H1 (cell line): Measurements from ENCODE around the gene DTX2. TPM values are rescaled to one million over a fixed set of nuclear protein-coding genes. Genes with fewer than 3 reads are reported as not detected.
"Not testable (repeated sequence)": the region's sequence is repeated elsewhere in the genome, so short reads cannot be mapped to it uniquely, and the experiment has no call there.

Experiments
- CTCF ChIA-PET: fragments of 300-600 bp; sonication (Branson Sonifier 250); formaldehyde crosslinking; loops from one replicate; lab custom pipeline; 2021; ENCODE audit not compliant: partially characterized antibody; lab: Charles Lee
- POLR2A ChIA-PET: fragments of 300-600 bp; sonication (Branson Sonifier 250); formaldehyde crosslinking; loops from one replicate; lab custom pipeline; 2021; ENCODE audit warnings: inconsistent platforms; ENCODE audit not compliant: partially characterized antibody; lab: Charles Lee
- DNase-seq, 2 experiments: peaks; one replicate each; pipeline versions ENCODE4 v3.0.0 to v3.0.0-alpha.2; 2010 to 2022; ENCODE audit warnings: low spot score in 2 of 2, low read depth in 1 of 2, mixed read lengths in 1 of 2
- FAIRE-seq: peaks from 2 replicates; lab custom pipeline; 2011; peaks lifted over from hg19 to GRCh38; lab: Jason Lieb, UNC
- H2AFZ ChIP-seq: 2 replicates; pipeline ENCODE4 v1.8.1; 2012; ENCODE audit warnings: low read length, inconsistent platforms
- H2AK5ac ChIP-seq: 2 replicates; pipeline ENCODE4 v1.6.1; 2013; ENCODE audit warnings: low read depth, low read length
- H2BK120ac ChIP-seq: replicated peaks from 2 replicates; pipeline ENCODE3; 2013; ENCODE audit warnings: low read depth, low read length, inconsistent platforms
- H2BK12ac ChIP-seq: 2 replicates; pipeline ENCODE4 v1.6.1; 2013; ENCODE audit warnings: low read depth, low read length
- H2BK15ac ChIP-seq: 2 replicates; pipeline ENCODE4 v1.6.1; 2013; ENCODE audit warnings: low read length
- H2BK20ac ChIP-seq: 2 replicates; pipeline ENCODE4 v1.6.1; 2013; ENCODE audit warnings: low read length
- H2BK5ac ChIP-seq: 2 replicates; pipeline ENCODE4 v1.6.1; 2013; ENCODE audit warnings: low read depth, low read length
- H3K14ac ChIP-seq: 2 replicates; pipeline ENCODE4 v1.6.1; 2013; ENCODE audit warnings: inconsistent platforms; ENCODE audit not compliant: insufficient read length
- H3K18ac ChIP-seq: 2 replicates; pipeline ENCODE4 v1.6.1; 2013; ENCODE audit warnings: low read length; ENCODE audit errors: extremely low read depth
- H3K23ac ChIP-seq: 2 replicates; pipeline ENCODE4 v1.6.1; 2013; ENCODE audit warnings: inconsistent platforms; ENCODE audit not compliant: insufficient read length
- H3K23me2 ChIP-seq: 2 replicates; pipeline ENCODE4 v1.6.1; 2013; ENCODE audit warnings: low read depth, low read length
- H3K27ac ChIP-seq: 2 replicates; pipeline ENCODE4 v1.6.1; 2011; ENCODE audit warnings: low read depth, low read length, inconsistent platforms
- H3K27me3 ChIP-seq, 4 experiments: replicated peaks in 1 of 4; 1 replicate in 1 of 4; 2 replicates in 3 of 4; pipeline versions ENCODE4 v1.6.1 to v1.8.1; 2011 to 2013; ENCODE audit warnings: low read length in 3 of 4, mild to moderate bottlenecking in 3 of 4, inconsistent platforms in 2 of 4, mixed read lengths in 2 of 4, moderate library complexity in 1 of 4; ENCODE audit not compliant: control insufficient read depth in 3 of 4, insufficient read depth in 3 of 4; ENCODE audit errors: extremely low read depth in 1 of 4
- H3K36me3 ChIP-seq, 4 experiments: 2 replicates each; pipeline versions ENCODE4 v1.6.1 to v1.8.1; 2011 to 2013; ENCODE audit warnings: mild to moderate bottlenecking in 4 of 4, low read length in 3 of 4, moderate library complexity in 2 of 4, control low read depth in 1 of 4, inconsistent platforms in 1 of 4; ENCODE audit not compliant: insufficient read depth in 4 of 4, control insufficient read depth in 2 of 4
- H3K4ac ChIP-seq: replicated peaks from 2 replicates; pipeline ENCODE3; 2013; ENCODE audit warnings: low read length, low read depth, mixed read lengths, inconsistent platforms; ENCODE audit not compliant: insufficient read length
- H3K4me1 ChIP-seq, 4 experiments: replicated peaks in 1 of 4; 1 replicate in 1 of 4; 2 replicates in 3 of 4; pipeline versions ENCODE4 v1.6.1 to v1.8.1; 2011 to 2013; ENCODE audit warnings: low read length in 3 of 4, inconsistent platforms in 2 of 4, mixed read lengths in 1 of 4; ENCODE audit not compliant: insufficient read depth in 4 of 4, control insufficient read depth in 3 of 4
- H3K4me2 ChIP-seq, 2 experiments: 2 replicates each; pipeline versions ENCODE4 v1.6.1 to v1.8.1; 2011 to 2013; ENCODE audit warnings: low read depth in 2 of 2, low read length in 2 of 2, control low read depth in 1 of 2, inconsistent platforms in 1 of 2, mild to moderate bottlenecking in 1 of 2; ENCODE audit not compliant: insufficient read depth in 1 of 2
- H3K4me3 ChIP-seq, 4 experiments: fragments of 200-600, 300-600 bp in 1 of 4; sonication (generic), shearing (Covaris generic), sonication (Bioruptor Twin) in 1 of 4; 2 replicates each; pipeline versions ENCODE4 v1.5.1 to v1.8.1; 2011 to 2016; ENCODE audit warnings: low read length in 4 of 4, low read depth in 3 of 4, control low read depth in 2 of 4, inconsistent platforms in 2 of 4, mild to moderate bottlenecking in 2 of 4, mixed read lengths in 1 of 4, moderate library complexity in 1 of 4; ENCODE audit not compliant: insufficient read depth in 2 of 4; ENCODE audit errors: extremely low read depth in 1 of 4
- H3K56ac ChIP-seq: replicated peaks from 2 replicates; pipeline ENCODE3; 2013; ENCODE audit warnings: low read depth, mild to moderate bottlenecking, mixed read lengths, low read length, inconsistent platforms; ENCODE audit not compliant: insufficient read length
- H3K79me1 ChIP-seq: 2 replicates; pipeline ENCODE4 v1.6.1; 2013; ENCODE audit warnings: low read depth, low read length, control low read depth
- H3K79me2 ChIP-seq, 2 experiments: 2 replicates each; pipeline versions ENCODE4 v1.6.1 to v1.8.1; 2012 to 2013; ENCODE audit warnings: low read length in 2 of 2, mild to moderate bottlenecking in 2 of 2, inconsistent platforms in 1 of 2; ENCODE audit not compliant: insufficient read depth in 2 of 2, control insufficient read depth in 1 of 2
- H3K9ac ChIP-seq, 4 experiments: replicated peaks in 1 of 4; 1 replicate in 1 of 4; 2 replicates in 3 of 4; pipeline versions ENCODE4 v1.6.1 to v1.8.1; 2011 to 2013; ENCODE audit warnings: low read depth in 3 of 4, low read length in 3 of 4, control low read depth in 2 of 4, mild to moderate bottlenecking in 2 of 4, moderate library complexity in 2 of 4, inconsistent platforms in 1 of 4; ENCODE audit errors: extremely low read depth in 1 of 4
- H3K9me3 ChIP-seq, 2 experiments: 2 replicates each; pipeline versions ENCODE4 v1.6.1 to v1.8.1; 2012 to 2013; ENCODE audit warnings: mild to moderate bottlenecking in 2 of 2, moderate library complexity in 2 of 2, control low read depth in 1 of 2, inconsistent platforms in 1 of 2, low read depth in 1 of 2, low read length in 1 of 2, mixed read lengths in 1 of 2; ENCODE audit not compliant: insufficient read depth in 2 of 2
- H4K20me1 ChIP-seq, 2 experiments: replicated peaks in 1 of 2; 2 replicates each; pipeline versions ENCODE3 to v1.8.1; 2011 to 2013; ENCODE audit warnings: inconsistent platforms in 2 of 2, low read length in 2 of 2, mild to moderate bottlenecking in 1 of 2; ENCODE audit not compliant: insufficient read depth in 2 of 2, control insufficient read depth in 1 of 2
- H4K5ac ChIP-seq: 2 replicates; pipeline ENCODE4 v1.6.1; 2013; ENCODE audit warnings: low read length, low read depth, mixed read lengths, inconsistent platforms; ENCODE audit not compliant: insufficient read length
- H4K8ac ChIP-seq: 2 replicates; pipeline ENCODE4 v1.8.0; 2013; ENCODE audit warnings: mild to moderate bottlenecking, moderate library complexity, low read length, inconsistent platforms; ENCODE audit not compliant: insufficient read depth; ENCODE audit errors: extremely low read depth
- H4K91ac ChIP-seq: replicated peaks from 2 replicates; pipeline ENCODE3; 2013; ENCODE audit warnings: low read length, mixed read lengths, inconsistent platforms; ENCODE audit not compliant: insufficient read length
- WGBS, 2 experiments: shearing (Covaris generic) in 1 of 2; methylation state at CpG; one replicate each; pipeline versions ENCODE4 v1.1.6 to v1.1.7; 2013 to 2015; ENCODE audit warnings: low lambda C conversion rate in 2 of 2, mixed read lengths in 2 of 2, inconsistent platforms in 1 of 2, low coverage in 1 of 2, missing lambda C conversion rate in 1 of 2; ENCODE audit not compliant: insufficient replicate concordance in 2 of 2, insufficient coverage in 1 of 2, insufficient read length in 1 of 2; ENCODE audit errors: extremely low coverage in 1 of 2, missing lambda C conversion rate in 1 of 2; 5-methylcytosine and 5-hydroxymethylcytosine counted together
- polyA plus RNA-seq, 7 experiments: library from polyadenylated mRNA; depleted of rRNA in 3 of 7; stranded (reverse) in 5 of 7; unstranded in 2 of 7; fragments of >200 nt in 5 of 7; fragments of 200-250 nt in 2 of 7; gene quantifications; 1 replicate in 5 of 7; 2 replicates in 1 of 7; 4 replicates in 1 of 7; pipeline versions ENCODE4 v1.2.1 to v1.2.3, GENCODE V29; 2011 to 2013; ENCODE audit warnings: missing spikeins in 2 of 7, mixed read lengths in 2 of 7
- total RNA-seq: library from RNA; stranded (reverse); fragmentation: NEBNext Ultra II Directional; extraction: Animal tissue kit (Norgen Biotek cat#: 25700); gene quantifications from 2 replicates; pipeline ENCODE4 v1.2.1, GENCODE V29; 2021

The DTX2 gene
- total and polyA plus RNA-seq, 2 of the 8 experiments (the other 6 are each of a cell fraction or from before 2014, with no cell fraction given), result 37.4 to 59.1 TPM

GRCh38 chr7:76441792-76442191 is 19.7 kb upstream of the DTX2 start:
- not testable (repeated sequence) for H4K5ac ChIP-seq

More at GRCh38 chr7:76441792-76442191, 19.7 kb upstream of the DTX2 start:
- H3K4me1 ChIP-seq, H3K4me2 ChIP-seq, H2AFZ ChIP-seq, H3K23ac ChIP-seq, H4K8ac ChIP-seq, H2BK20ac ChIP-seq, H3K18ac ChIP-seq, CTCF ChIA-PET, H3K9me3 ChIP-seq, H3K4me3 ChIP-seq, H3K56ac ChIP-seq, H3K4ac ChIP-seq, H3K79me1 ChIP-seq, H3K27ac ChIP-seq, POLR2A ChIA-PET, H2BK5ac ChIP-seq, H2AK5ac ChIP-seq, H3K14ac ChIP-seq, H3K36me3 ChIP-seq, H3K9ac ChIP-seq, H2BK15ac ChIP-seq, H2BK120ac ChIP-seq, H2BK12ac ChIP-seq, H3K23me2 ChIP-seq, H3K79me2 ChIP-seq, H4K91ac ChIP-seq, H4K20me1 ChIP-seq, DNase-seq, H3K27me3 ChIP-seq: not testable (repeated sequence)
- FAIRE-seq, result peak; percentile 32
- 83% methylated on average over 1 of the region's 10 CpGs; no CpG with 5 or more reads in 1 of the 2 experiments for WGBS, 2 experiments
